Measurements from ENCODE around the gene SCN10A.

DNA sequence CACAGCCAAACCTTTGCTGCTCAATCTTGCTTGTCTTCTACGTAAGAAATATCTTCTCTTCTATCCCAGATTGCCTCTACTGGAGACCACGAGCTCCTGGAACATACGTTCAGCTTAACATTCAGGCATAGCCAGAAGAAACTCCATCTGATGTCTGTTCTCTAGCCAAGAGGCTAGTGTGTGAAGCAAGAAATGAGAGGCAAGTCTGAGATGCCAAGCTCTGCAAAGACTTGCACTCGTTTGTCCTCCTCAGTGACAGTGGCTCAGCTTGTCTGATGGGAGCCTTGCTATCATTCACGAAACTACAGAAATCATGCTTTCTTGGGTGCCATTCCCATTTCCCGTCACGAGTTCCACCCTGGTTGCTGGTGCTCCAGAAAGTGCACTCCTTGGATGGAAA is at the start of gene SCN10A:
- TF ChIP-seq, protein P1, sequence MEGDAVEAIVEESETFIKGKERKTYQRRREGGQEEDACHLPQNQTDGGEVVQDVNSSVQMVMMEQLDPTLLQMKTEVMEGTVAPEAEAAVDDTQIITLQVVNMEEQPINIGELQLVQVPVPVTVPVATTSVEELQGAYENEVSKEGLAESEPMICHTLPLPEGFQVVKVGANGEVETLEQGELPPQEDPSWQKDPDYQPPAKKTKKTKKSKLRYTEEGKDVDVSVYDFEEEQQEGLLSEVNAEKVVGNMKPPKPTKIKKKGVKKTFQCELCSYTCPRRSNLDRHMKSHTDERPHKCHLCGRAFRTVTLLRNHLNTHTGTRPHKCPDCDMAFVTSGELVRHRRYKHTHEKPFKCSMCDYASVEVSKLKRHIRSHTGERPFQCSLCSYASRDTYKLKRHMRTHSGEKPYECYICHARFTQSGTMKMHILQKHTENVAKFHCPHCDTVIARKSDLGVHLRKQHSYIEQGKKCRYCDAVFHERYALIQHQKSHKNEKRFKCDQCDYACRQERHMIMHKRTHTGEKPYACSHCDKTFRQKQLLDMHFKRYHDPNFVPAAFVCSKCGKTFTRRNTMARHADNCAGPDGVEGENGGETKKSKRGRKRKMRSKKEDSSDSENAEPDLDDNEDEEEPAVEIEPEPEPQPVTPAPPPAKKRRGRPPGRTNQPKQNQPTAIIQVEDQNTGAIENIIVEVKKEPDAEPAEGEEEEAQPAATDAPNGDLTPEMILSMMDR (IDR thresholded peaks at IDR 0.05): no peak
- TF ChIP-seq POLR2A (IDR thresholded peaks at IDR 0.05): no peak
